T-helper 9 cell (primary cell): ENCODE measurements around the gene ZFYVE9.
"Not testable (repeated sequence)": the region's sequence is repeated elsewhere in the genome, so short reads cannot be mapped to it uniquely, and the experiment has no call there.

Experiments
- DNase-seq: peaks from one replicate; pipeline ENCODE4 v3.0.0-alpha.2; 2020
- total RNA-seq, 2 donors: gene quantifications; one replicate each; lab custom pipeline; 2026; lab: John Stamatoyannopoulos, UW

ZFYVE9 gene
- 24.6 to 48.3 reads per million in 2 donors for total RNA-seq

- peak; percentile 62 for DNase-seq
These were observed at the start of gene ZFYVE9 for GRCh38 chr1:52141513-52142219. Gene ZFYVE9, plus strand, starts transcription at chr1:52142089. Its CDS starts 91,118 bp downstream, at chr1:52233207.

GRCh38 chr1:52094300-52094699 is 47.6 kb upstream of the ZFYVE9 start:
- DNase-seq: not testable (repeated sequence)

GRCh38 chr1:52096216-52096615 is 45.7 kb upstream of the ZFYVE9 start:
- DNase-seq: no peak

GRCh38 chr1:52098139-52098871 is 43.6 kb upstream of the ZFYVE9 start:
- no peak for DNase-seq

- no peak for DNase-seq
These were observed 39.4 kb upstream of the ZFYVE9 start for GRCh38 chr1:52102336-52103013.

GRCh38 chr1:52111492-52111891 is 30.4 kb upstream of the ZFYVE9 start:
- no peak for DNase-seq

- DNase-seq: no peak
These were observed 29.4 kb upstream of the ZFYVE9 start for GRCh38 chr1:52112489-52112888.

GRCh38 chr1:52119301-52120079 is 22.4 kb upstream of the ZFYVE9 start:
- no peak for DNase-seq

GRCh38 chr1:52122384-52122783 is 19.5 kb upstream of the ZFYVE9 start:
- DNase-seq: no peak

- DNase-seq: no peak
These were observed 18.3 kb upstream of the ZFYVE9 start for GRCh38 chr1:52123622-52124021.

- DNase-seq: no peak
These were observed 16.0 kb upstream of the ZFYVE9 start for GRCh38 chr1:52125736-52126359.

- DNase-seq: no peak
These were observed 14.4 kb upstream of the ZFYVE9 start for GRCh38 chr1:52127181-52128180.

- DNase-seq: no peak
These were observed 1.9 kb upstream of the ZFYVE9 start for GRCh38 chr1:52139817-52140540.

GRCh38 chr1:52140633-52141512 is 1.0 kb upstream of the ZFYVE9 start:
- DNase-seq: no peak

- no peak for DNase-seq
These were observed 613 bp downstream of the ZFYVE9 start for GRCh38 chr1:52142220-52143183.

GRCh38 chr1:52145137-52145536 is 3.2 kb downstream of the ZFYVE9 start:
- no peak for DNase-seq

GRCh38 chr1:52150445-52150844 is 8.6 kb downstream of the ZFYVE9 start:
- DNase-seq: not testable (repeated sequence)

GRCh38 chr1:52150946-52151345 is 9.1 kb downstream of the ZFYVE9 start:
- DNase-seq: no peak
